Measurements from ENCODE around the gene BRF1.
A peak's percentile ranks its signal among the peaks of the same experiment; 100 is the strongest.

The BRF1 gene

GRCh38 chr14:105200641-105201040 lies 100.2 kb downstream of the BRF1 start:
- Histone ChIP-seq H3K27ac (ENCODE audit: low read depth, low read length) (no peak overlapping the region), H3K4me3 (ENCODE audit: low read length) (no peak overlapping the region), H3K4me2 (ENCODE audit: low read length) (no peak overlapping the region)

GRCh38 chr14:105200074-105200473 lies 100.7 kb downstream of the BRF1 start:
- Histone ChIP-seq H3K4me2 (ENCODE audit: low read length) (no peak overlapping the region), H4K20me1 (ENCODE audit: control insufficient read depth, insufficient read depth, low read depth, low read length) (no peaks in the 10 kb centered on the region; the same call in none of the 2 replicates), H3K36me3 (ENCODE audit: control insufficient read depth, low read length) (no peaks in the 10 kb centered on the region), H3K27ac (ENCODE audit: low read depth, low read length) (no peak overlapping the region), H3K27me3 (ENCODE audit: control insufficient read depth, low read length) (peaks cover 60% of the 10 kb centered on the region), H3K9me2 (replicated peaks; ENCODE audit: control insufficient read depth, low read length) (no peaks in the 10 kb centered on the region), H3K4me3 (ENCODE audit: low read length) (no peak overlapping the region), H3K79me2 (ENCODE audit: control insufficient read depth, low read length) (no peaks in the 10 kb centered on the region), H3K4me1 (ENCODE audit: control insufficient read depth, low read length) (peaks cover 9% of the 10 kb centered on the region), H3F3A (ENCODE audit: control insufficient read depth, insufficient read depth) (no peaks in the 10 kb centered on the region), H3K9me3 (ENCODE audit: control insufficient read depth, insufficient read depth, low read length) (no peaks in the 10 kb centered on the region)
- no peak for TF ChIP-seq EZH2phosphoT487 (IDR thresholded peaks at IDR 0.05; ENCODE audit: borderline replicate concordance, low read length)
- TF ChIP-seq CTCF (IDR thresholded peaks at IDR 0.05; ENCODE audit: low read depth, low read length, poor library complexity, severe bottlenecking), result peak; percentile 63

More at GRCh38 chr14:105200641-105201040, 100.2 kb downstream of the BRF1 start:
- Histone ChIP-seq H3K9me2 (replicated peaks; ENCODE audit: control insufficient read depth, low read length) (no peaks in the 10 kb centered on the region), H3K9me3 (ENCODE audit: control insufficient read depth, insufficient read depth, low read length) (no peaks in the 10 kb centered on the region), H3K27me3 (ENCODE audit: control insufficient read depth, low read length) (peaks cover 57% of the 10 kb centered on the region), H3K36me3 (ENCODE audit: control insufficient read depth, low read length) (no peaks in the 10 kb centered on the region), H3K4me1 (ENCODE audit: control insufficient read depth, low read length) (peaks cover 3% of the 10 kb centered on the region), H3F3A (ENCODE audit: control insufficient read depth, insufficient read depth) (no peaks in the 10 kb centered on the region), H4K20me1 (ENCODE audit: control insufficient read depth, insufficient read depth, low read depth, low read length) (no peaks in the 10 kb centered on the region; the same call in none of the 2 replicates), H3K79me2 (ENCODE audit: control insufficient read depth, low read length) (no peaks in the 10 kb centered on the region)
- no peak for TF ChIP-seq CTCF (IDR thresholded peaks at IDR 0.05; ENCODE audit: low read depth, low read length, poor library complexity, severe bottlenecking)
- TF ChIP-seq EZH2phosphoT487 (IDR thresholded peaks at IDR 0.05; ENCODE audit: borderline replicate concordance, low read length), result no peak

- H3K27ac ChIP-seq (ENCODE audit: low read depth, low read length), result no peak overlapping the region
Observed at GRCh38 chr14:105199093-105199492, 101.7 kb downstream of the BRF1 start.

More at GRCh38 chr14:105199093-105199492, 101.7 kb downstream of the BRF1 start:
- Histone ChIP-seq H3K4me1 (ENCODE audit: control insufficient read depth, low read length) (peaks cover 19% of the 10 kb centered on the region), H3F3A (ENCODE audit: control insufficient read depth, insufficient read depth) (no peaks in the 10 kb centered on the region), H3K4me3 (ENCODE audit: low read length) (no peak overlapping the region), H3K4me2 (ENCODE audit: low read length) (no peak overlapping the region), H3K36me3 (ENCODE audit: control insufficient read depth, low read length) (no peaks in the 10 kb centered on the region), H3K9me3 (ENCODE audit: control insufficient read depth, insufficient read depth, low read length) (no peaks in the 10 kb centered on the region), H3K79me2 (ENCODE audit: control insufficient read depth, low read length) (no peaks in the 10 kb centered on the region), H3K9me2 (replicated peaks; ENCODE audit: control insufficient read depth, low read length) (no peaks in the 10 kb centered on the region), H3K27me3 (ENCODE audit: control insufficient read depth, low read length) (peaks cover 60% of the 10 kb centered on the region), H4K20me1 (ENCODE audit: control insufficient read depth, insufficient read depth, low read depth, low read length) (no peaks in the 10 kb centered on the region; the same call in none of the 2 replicates)
- TF ChIP-seq EZH2phosphoT487 (IDR thresholded peaks at IDR 0.05; ENCODE audit: borderline replicate concordance, low read length) (no peak), CTCF (IDR thresholded peaks at IDR 0.05; ENCODE audit: low read depth, low read length, poor library complexity, severe bottlenecking) (no peak)

Measured in DOHH2 (cell line).